Measurements from ENCODE around the gene USE1.

Gene USE1

GRCh38 chr19:17232258-17232657, 17.1 kb downstream of the USE1 start:
- Histone ChIP-seq H3K9ac (ENCODE audit: low read length) (no peak overlapping the region), H3K4me2 (ENCODE audit: low read length) (no peak overlapping the region), H3F3A (ENCODE audit: insufficient read depth, low read length) (no peaks in the 10 kb centered on the region), H3K36me3 (ENCODE audit: insufficient read depth, low read length) (peaks cover 28% of the 10 kb centered on the region; the same call in 1 of the 2 replicates), H4K20me1 (ENCODE audit: insufficient read depth, low read length) (no peaks in the 10 kb centered on the region), H3K27ac (ENCODE audit: low read depth, low read length, poor library complexity, severe bottlenecking) (no peak overlapping the region), H3K9me2 (ENCODE audit: low read depth, low read length) (no peaks in the 10 kb centered on the region), H3K4me3 (ENCODE audit: low read depth, low read length, poor library complexity, severe bottlenecking) (no peak overlapping the region), H3K27me3 (ENCODE audit: insufficient read depth, low read length) (no peaks in the 10 kb centered on the region), H3K79me2 (ENCODE audit: insufficient read depth, low read length) (peaks cover 4% of the 10 kb centered on the region; the same call in 1 of the 2 replicates), H2AFZ (ENCODE audit: low read length) (no peak overlapping the region), H3K9me3 (ENCODE audit: low read length) (no peaks in the 10 kb centered on the region), H3K4me1 (ENCODE audit: insufficient read depth, low read length, severe bottlenecking) (peaks cover 32% of the 10 kb centered on the region)
- TF ChIP-seq CTCF (IDR thresholded peaks at IDR 0.05; ENCODE audit: low read length) (no peak), EZH2 (IDR thresholded peaks at IDR 0.05; ENCODE audit: borderline replicate concordance, low read length) (no peak)

GRCh38 chr19:17234911-17235299, 19.7 kb downstream of the USE1 start:
- Histone ChIP-seq H3K4me3 (ENCODE audit: low read depth, low read length, poor library complexity, severe bottlenecking) (peak overlapping the region; percentile 61), H3K79me2 (ENCODE audit: insufficient read depth, low read length) (peaks cover 4% of the 10 kb centered on the region; the same call in 1 of the 2 replicates), H3K27ac (ENCODE audit: low read depth, low read length, poor library complexity, severe bottlenecking) (peak overlapping the region; percentile 40), H2AFZ (ENCODE audit: low read length) (no peak overlapping the region), H3K9me2 (ENCODE audit: low read depth, low read length) (no peaks in the 10 kb centered on the region), H3K9ac (ENCODE audit: low read length) (peak overlapping the region; percentile 66), H3K27me3 (ENCODE audit: insufficient read depth, low read length) (no peaks in the 10 kb centered on the region), H4K20me1 (ENCODE audit: insufficient read depth, low read length) (no peaks in the 10 kb centered on the region), H3K4me2 (ENCODE audit: low read length) (peak overlapping the region; percentile 83), H3K36me3 (ENCODE audit: insufficient read depth, low read length) (peaks cover 23% of the 10 kb centered on the region; the same call in 1 of the 2 replicates), H3F3A (ENCODE audit: insufficient read depth, low read length) (no peaks in the 10 kb centered on the region), H3K4me1 (ENCODE audit: insufficient read depth, low read length, severe bottlenecking) (peaks cover 24% of the 10 kb centered on the region), H3K9me3 (ENCODE audit: low read length) (no peaks in the 10 kb centered on the region)
- TF ChIP-seq CTCF (IDR thresholded peaks at IDR 0.05; ENCODE audit: low read length) (no peak), EZH2 (IDR thresholded peaks at IDR 0.05; ENCODE audit: borderline replicate concordance, low read length) (no peak)

- no peaks in the 10 kb centered on the region for H4K20me1 ChIP-seq (ENCODE audit: insufficient read depth, low read length)
- H3K36me3 ChIP-seq (ENCODE audit: insufficient read depth, low read length), result peaks cover 24% of the 10 kb centered on the region; the same call in 1 of the 2 replicates
Observed at GRCh38 chr19:17235300-17235970, 20.3 kb downstream of the USE1 start.

More at GRCh38 chr19:17235300-17235970, 20.3 kb downstream of the USE1 start:
- Histone ChIP-seq H3K4me3 (ENCODE audit: low read depth, low read length, poor library complexity, severe bottlenecking) (peak overlapping the region; percentile 61), H3K4me2 (ENCODE audit: low read length) (peak overlapping the region; percentile 83), H3F3A (ENCODE audit: insufficient read depth, low read length) (no peaks in the 10 kb centered on the region), H3K9me3 (ENCODE audit: low read length) (no peaks in the 10 kb centered on the region), H3K79me2 (ENCODE audit: insufficient read depth, low read length) (peaks cover 4% of the 10 kb centered on the region; the same call in 1 of the 2 replicates), H3K27ac (ENCODE audit: low read depth, low read length, poor library complexity, severe bottlenecking) (peak overlapping the region; percentile 40), H2AFZ (ENCODE audit: low read length) (no peak overlapping the region), H3K9ac (ENCODE audit: low read length) (peak overlapping the region; percentile 66), H3K9me2 (ENCODE audit: low read depth, low read length) (no peaks in the 10 kb centered on the region), H3K27me3 (ENCODE audit: insufficient read depth, low read length) (no peaks in the 10 kb centered on the region), H3K4me1 (ENCODE audit: insufficient read depth, low read length, severe bottlenecking) (peaks cover 24% of the 10 kb centered on the region)
- TF ChIP-seq EZH2 (IDR thresholded peaks at IDR 0.05; ENCODE audit: borderline replicate concordance, low read length), result no peak
- peak; percentile 58 for TF ChIP-seq CTCF (IDR thresholded peaks at IDR 0.05; ENCODE audit: low read length)
